Measurements from ENCODE around the gene IL15RA.

The IL15RA gene

DNA sequence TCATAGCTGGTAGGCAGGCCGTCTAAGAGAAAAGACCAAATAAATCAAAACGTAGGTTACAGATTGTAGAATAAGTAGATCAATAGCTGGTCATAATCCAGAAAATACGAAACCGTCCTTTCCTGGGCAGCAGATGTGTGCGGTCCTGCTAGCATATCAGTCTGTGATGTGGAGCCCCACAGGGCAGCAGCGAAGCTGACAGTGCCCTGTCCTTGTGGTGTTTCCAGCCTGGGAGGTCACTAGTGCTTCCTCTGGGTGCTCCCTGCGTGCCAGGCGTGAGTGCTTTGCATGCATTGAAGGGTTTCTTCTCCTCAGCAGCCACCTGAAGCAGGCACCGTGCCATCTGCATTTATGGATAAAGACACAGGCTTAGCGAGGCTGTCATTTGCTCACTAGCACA, 41.7 kb downstream of the IL15RA start:
- DNase-seq (ENCODE audit: low read depth): no peak
- no peak for TF ChIP-seq CTCF (IDR thresholded peaks at IDR 0.05; ENCODE audit: low read depth, low read length, missing control alignments)
- no peak overlapping the region for H3K4me3 ChIP-seq (ENCODE audit: low read depth, low read length)
- in situ Hi-C loops (cut with HindIII; ENCODE audit: low sequenced_read_pairs): no loop called here

- no peak overlapping the region for H3K4me3 ChIP-seq (ENCODE audit: low read depth, low read length)
- no peak for TF ChIP-seq CTCF (IDR thresholded peaks at IDR 0.05; ENCODE audit: low read depth, low read length, missing control alignments)
- no peak for DNase-seq (ENCODE audit: low read depth)
- in situ Hi-C loops (cut with HindIII; ENCODE audit: low sequenced_read_pairs): no loop called here
Observed at GRCh38 chr10:5933909-5934546, 43.3 kb downstream of the IL15RA start.

DNA sequence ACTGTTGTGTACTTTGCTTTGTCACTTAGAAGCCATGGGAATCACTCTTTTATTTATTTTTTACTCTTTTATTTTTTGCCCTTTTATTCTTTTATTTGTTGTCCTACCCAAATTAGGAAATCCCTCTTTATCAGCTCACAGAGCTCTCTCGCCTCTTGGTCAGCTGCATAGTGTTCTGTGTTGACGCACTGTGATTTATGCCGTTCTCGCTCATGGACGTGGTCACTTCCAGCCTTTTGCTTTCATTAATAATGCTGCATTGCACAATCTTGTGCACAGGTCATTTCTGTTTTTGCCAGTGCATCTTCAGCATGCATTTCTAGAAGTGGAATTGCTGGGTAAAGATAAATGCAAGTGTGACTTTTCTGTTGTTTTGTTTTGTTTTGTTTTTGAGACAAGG, 45.0 kb downstream of the IL15RA start:
- DNase-seq (ENCODE audit: low read depth): no peak
- no peak for TF ChIP-seq CTCF (IDR thresholded peaks at IDR 0.05; ENCODE audit: low read depth, low read length, missing control alignments)
- in situ Hi-C loops (cut with HindIII; ENCODE audit: low sequenced_read_pairs): no loop called here

GRCh38 chr10:5930272-5930671, 47.1 kb downstream of the IL15RA start:
- no peak for DNase-seq (ENCODE audit: low read depth)
- TF ChIP-seq CTCF (IDR thresholded peaks at IDR 0.05; ENCODE audit: low read depth, low read length, missing control alignments): no peak
- in situ Hi-C loops (cut with HindIII; ENCODE audit: low sequenced_read_pairs): no loop called here

More for the DNA sequence above, 45.0 kb downstream of the IL15RA start:
- no peak overlapping the region for H3K4me3 ChIP-seq (ENCODE audit: low read depth, low read length)

DNA sequence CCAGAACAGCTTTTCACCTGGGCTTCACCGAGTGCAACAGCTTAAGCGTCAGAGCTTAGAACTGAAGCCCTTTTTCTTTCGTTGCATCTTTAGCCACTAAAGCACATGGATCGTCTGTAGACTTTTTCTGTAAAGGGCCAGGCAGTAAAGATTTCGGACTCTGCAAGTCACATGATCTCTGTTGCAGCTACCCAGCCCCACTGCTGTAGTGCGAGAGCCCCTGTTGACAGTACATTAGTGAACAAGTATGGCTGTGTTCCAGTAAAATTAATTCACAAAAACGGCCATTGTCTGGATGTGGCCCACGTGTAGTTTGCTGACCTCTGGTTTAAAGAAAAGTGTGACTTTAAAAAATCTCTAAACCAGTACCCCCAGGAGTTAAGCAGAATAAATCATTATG, 47.9 kb downstream of the IL15RA start:
- no peak overlapping the region for H3K4me3 ChIP-seq (ENCODE audit: low read depth, low read length)
- TF ChIP-seq CTCF (IDR thresholded peaks at IDR 0.05; ENCODE audit: low read depth, low read length, missing control alignments): no peak
- in situ Hi-C loops (cut with HindIII; ENCODE audit: low sequenced_read_pairs): no loop called here
- DNase-seq (ENCODE audit: low read depth): no peak

More at GRCh38 chr10:5930272-5930671, 47.1 kb downstream of the IL15RA start:
- H3K4me3 ChIP-seq (ENCODE audit: low read depth, low read length): no peak overlapping the region

DNA sequence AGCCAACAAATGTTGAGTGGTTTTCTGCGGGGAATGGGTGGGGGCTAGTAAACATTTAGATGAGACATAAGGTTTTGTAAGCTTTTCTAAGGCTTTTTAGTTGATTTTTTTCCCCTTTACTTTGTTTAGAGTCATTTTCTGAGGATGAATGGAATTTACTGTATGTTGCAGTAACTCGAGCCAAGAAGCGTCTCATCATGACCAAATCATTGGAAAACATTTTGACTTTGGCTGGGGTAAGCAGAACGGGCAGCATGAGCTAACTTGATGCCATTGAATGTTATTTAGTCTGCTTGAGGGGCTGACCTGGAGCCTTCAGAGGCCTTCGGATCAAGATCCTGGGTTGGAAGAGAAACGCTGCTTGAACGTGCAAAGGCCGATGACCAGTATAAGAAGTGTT, 50.0 kb downstream of the IL15RA start:
- no peak for TF ChIP-seq CTCF (IDR thresholded peaks at IDR 0.05; ENCODE audit: low read depth, low read length, missing control alignments)
- DNase-seq (ENCODE audit: low read depth): peak; percentile 52
- in situ Hi-C loops (cut with HindIII; ENCODE audit: low sequenced_read_pairs): no loop called here

More for the DNA sequence above, 50.0 kb downstream of the IL15RA start:
- H3K4me3 ChIP-seq (ENCODE audit: low read depth, low read length): no peak overlapping the region

All from astrocyte of the cerebellum (primary cell).